Activated T-helper 1 cell treated with anti-CD3 and anti-CD28 coated beads, Interleukin-12 subunit alpha, Interleukin-12 subunit beta, Interleukin-2, Interleukin-4 antibody, amounts not matched to agents 30 ng/mL and 10 ng/mL and 1 ng/mL, durations not matched to agents 14 hours and 24 hours and 36 hours (primary cell): Measurements from ENCODE around the gene GPR78. TPM values are rescaled to one million over a fixed set of nuclear protein-coding genes. Genes with fewer than 3 reads are reported as not detected.

Experiments used
- total RNA-seq: library from RNA; stranded (reverse); gene quantifications from 2 replicates; pipeline ENCODE4 v1.2.3, GENCODE V29; 2022

GPR78 gene
- total RNA-seq, 1 donor from 2014 or later: not detected

Other genes starting within 250 kb of the GPR78 start
- 18.4 and 20.7 TPM in 2 replicates for gene ACOX3, start 139.7 kb upstream of the GPR78 start, total RNA-seq
- 36.8 and 39.2 TPM in 2 replicates for gene TRMT44, start 139.6 kb upstream of the GPR78 start, total RNA-seq
- gene CPZ, start 12.4 kb downstream of the GPR78 start, total RNA-seq: not detected in 2 replicates